MM.1S (cell line): ENCODE results near the gene EMX1.

Source experiments
- EZH2 ChIP-seq: fragments of 300-600 bp; sonication (generic); optimal IDR thresholded peaks from 2 replicates; pipeline ENCODE3; 2017; ENCODE audit warnings: low read depth, mild to moderate bottlenecking, antibody characterized with exemption, low read length, mixed read lengths
- EZH2phosphoT487 ChIP-seq: fragments of 300-600 bp; sonication (generic); IDR thresholded peaks from 2 replicates; pipeline ENCODE4 v1.6.1; 2018; ENCODE audit warnings: antibody characterized with exemption, low read length
- TF ChIP-seq, protein P1 (sequence below): fragments of 300-600 bp; sonication (generic); IDR thresholded peaks from 2 replicates; pipeline ENCODE4 v1.5.1; 2016; ENCODE audit warnings: antibody characterized with exemption, low read length, mixed read lengths

DNA sequence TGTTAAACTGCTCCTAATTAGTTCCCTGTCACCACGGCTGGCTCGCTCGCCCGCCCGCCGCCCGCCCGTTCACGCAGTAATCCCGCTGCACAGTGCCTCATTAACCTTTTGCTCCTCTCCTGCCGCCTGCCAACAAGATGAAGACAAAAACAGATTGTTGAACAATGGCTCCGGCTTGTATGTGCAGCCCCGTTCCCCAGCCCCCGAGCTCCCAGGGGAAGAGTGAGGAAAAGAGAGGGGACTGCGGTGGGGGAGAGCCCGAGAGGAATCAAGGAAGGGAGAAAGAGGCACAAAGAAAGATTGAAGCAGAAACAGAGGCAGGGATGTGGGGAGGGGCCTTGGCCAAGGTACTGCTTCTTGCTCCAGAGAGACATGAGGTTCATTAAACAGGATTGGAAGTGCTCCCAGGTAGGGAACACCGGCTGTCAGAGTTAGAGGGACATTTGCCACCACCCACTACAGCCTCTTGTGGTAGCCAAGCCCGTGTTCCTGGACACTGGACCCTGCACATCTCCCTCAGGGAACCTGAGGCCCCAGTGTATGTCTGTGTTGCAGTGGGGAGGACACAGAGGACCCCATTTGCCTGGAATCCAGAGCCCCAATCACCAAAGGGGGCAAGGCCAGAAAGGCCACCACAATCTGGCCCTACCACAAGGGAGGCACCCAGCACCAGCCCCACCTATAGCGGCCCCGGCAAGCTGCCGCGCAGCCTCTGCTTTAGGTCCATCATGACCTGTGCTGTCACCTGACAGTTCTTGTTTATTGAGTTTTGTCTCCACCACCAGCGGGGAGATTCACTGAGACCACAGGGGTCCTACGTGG lies 38.1 kb downstream of the EMX1 start:
- TF ChIP-seq, protein P1, sequence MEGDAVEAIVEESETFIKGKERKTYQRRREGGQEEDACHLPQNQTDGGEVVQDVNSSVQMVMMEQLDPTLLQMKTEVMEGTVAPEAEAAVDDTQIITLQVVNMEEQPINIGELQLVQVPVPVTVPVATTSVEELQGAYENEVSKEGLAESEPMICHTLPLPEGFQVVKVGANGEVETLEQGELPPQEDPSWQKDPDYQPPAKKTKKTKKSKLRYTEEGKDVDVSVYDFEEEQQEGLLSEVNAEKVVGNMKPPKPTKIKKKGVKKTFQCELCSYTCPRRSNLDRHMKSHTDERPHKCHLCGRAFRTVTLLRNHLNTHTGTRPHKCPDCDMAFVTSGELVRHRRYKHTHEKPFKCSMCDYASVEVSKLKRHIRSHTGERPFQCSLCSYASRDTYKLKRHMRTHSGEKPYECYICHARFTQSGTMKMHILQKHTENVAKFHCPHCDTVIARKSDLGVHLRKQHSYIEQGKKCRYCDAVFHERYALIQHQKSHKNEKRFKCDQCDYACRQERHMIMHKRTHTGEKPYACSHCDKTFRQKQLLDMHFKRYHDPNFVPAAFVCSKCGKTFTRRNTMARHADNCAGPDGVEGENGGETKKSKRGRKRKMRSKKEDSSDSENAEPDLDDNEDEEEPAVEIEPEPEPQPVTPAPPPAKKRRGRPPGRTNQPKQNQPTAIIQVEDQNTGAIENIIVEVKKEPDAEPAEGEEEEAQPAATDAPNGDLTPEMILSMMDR: no peak
- TF ChIP-seq EZH2 (no peak), EZH2phosphoT487 (no peak)
